ENCODE data around the gene CASK.
"Not testable (repeated sequence)": the region's sequence is repeated elsewhere in the genome, so short reads cannot be mapped to it uniquely, and the experiment has no call there.

Gene CASK

GRCh38 chrX:41616935-41617334 lies 306.4 kb downstream of the CASK start:
- H3K4me3 ChIP-seq (replicated peaks; ENCODE audit: low read depth, low read length): no peak overlapping the region
- DNase-seq (ENCODE audit: extremely low read depth, low read depth): no peak
- TF ChIP-seq CTCF (IDR thresholded peaks at IDR 0.05; ENCODE audit: low read depth, low read length, missing control alignments): no peak

GRCh38 chrX:41616255-41616654 lies 307.1 kb downstream of the CASK start:
- no peak for TF ChIP-seq CTCF (IDR thresholded peaks at IDR 0.05; ENCODE audit: low read depth, low read length, missing control alignments)
- no peak for DNase-seq (ENCODE audit: extremely low read depth, low read depth)
- no peak overlapping the region for H3K4me3 ChIP-seq (replicated peaks; ENCODE audit: low read depth, low read length)

- no peak for TF ChIP-seq CTCF (IDR thresholded peaks at IDR 0.05; ENCODE audit: low read depth, low read length, missing control alignments)
- H3K4me3 ChIP-seq (replicated peaks; ENCODE audit: low read depth, low read length): no peak overlapping the region
- no peak for DNase-seq (ENCODE audit: extremely low read depth, low read depth)
These were observed 315.1 kb downstream of the CASK start for GRCh38 chrX:41608244-41608643.

- no peak overlapping the region for H3K4me3 ChIP-seq (replicated peaks; ENCODE audit: low read depth, low read length)
- DNase-seq (ENCODE audit: extremely low read depth, low read depth): no peak
- TF ChIP-seq CTCF (IDR thresholded peaks at IDR 0.05; ENCODE audit: low read depth, low read length, missing control alignments): no peak
These were observed 316.0 kb downstream of the CASK start for GRCh38 chrX:41607264-41607832.

- not testable (repeated sequence) for DNase-seq (ENCODE audit: extremely low read depth, low read depth); H3K4me3 ChIP-seq (replicated peaks; ENCODE audit: low read depth, low read length)
These were observed 317.3 kb downstream of the CASK start for GRCh38 chrX:41606057-41606456.

GRCh38 chrX:41604766-41605543 lies 318.4 kb downstream of the CASK start:
- no peak overlapping the region for H3K4me3 ChIP-seq (replicated peaks; ENCODE audit: low read depth, low read length)
- no peak for TF ChIP-seq CTCF (IDR thresholded peaks at IDR 0.05; ENCODE audit: low read depth, low read length, missing control alignments)
- DNase-seq (ENCODE audit: extremely low read depth, low read depth): no peak

- no peak for TF ChIP-seq CTCF (IDR thresholded peaks at IDR 0.05; ENCODE audit: low read depth, low read length, missing control alignments)
- DNase-seq (ENCODE audit: extremely low read depth, low read depth): no peak
These were observed 319.2 kb downstream of the CASK start for GRCh38 chrX:41604177-41604576.

More at GRCh38 chrX:41604177-41604576, 319.2 kb downstream of the CASK start:
- no peak overlapping the region for H3K4me3 ChIP-seq (replicated peaks; ENCODE audit: low read depth, low read length)
